IPS-11a (cell line): Measurements from ENCODE around the gene NCBP2L.

Experiments used
- H3K4me3 ChIP-seq: one replicate; pipeline ENCODE4 v1.5.1; 2013; ENCODE audit warnings: low read depth, low read length, control low read depth

NCBP2L gene

GRCh38 chrX:107777536-107777832 lies at the start of gene NCBP2L:
NCBP2L (plus strand) TSS chrX:107777733; CDS start chrX:107794221, 16,488 bp downstream.
- peak within 1 kb of the TSS; percentile 0 for H3K4me3 ChIP-seq

- no peak overlapping the region for H3K4me3 ChIP-seq
These were observed 49.0 kb upstream of the NCBP2L start for GRCh38 chrX:107728371-107729099.

- no peak overlapping the region for H3K4me3 ChIP-seq
These were observed 47.8 kb upstream of the NCBP2L start for GRCh38 chrX:107729558-107730297.

- no peak overlapping the region for H3K4me3 ChIP-seq
These were observed 47.3 kb upstream of the NCBP2L start for GRCh38 chrX:107730298-107730655.

- H3K4me3 ChIP-seq, result no peak overlapping the region
These were observed 46.4 kb upstream of the NCBP2L start for GRCh38 chrX:107730991-107731766.

- H3K4me3 ChIP-seq, result no peak overlapping the region
These were observed 45.6 kb upstream of the NCBP2L start for GRCh38 chrX:107731831-107732502.

GRCh38 chrX:107733686-107734085 lies 43.8 kb upstream of the NCBP2L start:
- no peak overlapping the region for H3K4me3 ChIP-seq

GRCh38 chrX:107734646-107735045 lies 42.9 kb upstream of the NCBP2L start:
- H3K4me3 ChIP-seq, result no peak overlapping the region

- no peak overlapping the region for H3K4me3 ChIP-seq
These were observed 40.6 kb upstream of the NCBP2L start for GRCh38 chrX:107736781-107737531.

GRCh38 chrX:107738272-107738671 lies 39.3 kb upstream of the NCBP2L start:
- no peak overlapping the region for H3K4me3 ChIP-seq

GRCh38 chrX:107738768-107739167 lies 38.8 kb upstream of the NCBP2L start:
- no peak overlapping the region for H3K4me3 ChIP-seq

- no peak overlapping the region for H3K4me3 ChIP-seq
These were observed 38.0 kb upstream of the NCBP2L start for GRCh38 chrX:107739541-107739940.

- H3K4me3 ChIP-seq, result no peak overlapping the region
These were observed 36.1 kb upstream of the NCBP2L start for GRCh38 chrX:107741404-107741790.

- no peak overlapping the region for H3K4me3 ChIP-seq
These were observed 34.8 kb upstream of the NCBP2L start for GRCh38 chrX:107742700-107743191.

GRCh38 chrX:107743995-107744394 lies 33.5 kb upstream of the NCBP2L start:
- no peak overlapping the region for H3K4me3 ChIP-seq

- no peak overlapping the region for H3K4me3 ChIP-seq
These were observed 32.7 kb upstream of the NCBP2L start for GRCh38 chrX:107744868-107745267.

GRCh38 chrX:107747596-107748161 lies 29.9 kb upstream of the NCBP2L start:
- no peak overlapping the region for H3K4me3 ChIP-seq

- H3K4me3 ChIP-seq, result no peak overlapping the region
These were observed 29.0 kb upstream of the NCBP2L start for GRCh38 chrX:107748506-107748905.

GRCh38 chrX:107750263-107750662 lies 27.3 kb upstream of the NCBP2L start:
- H3K4me3 ChIP-seq, result no peak overlapping the region

GRCh38 chrX:107750861-107751445 lies 26.6 kb upstream of the NCBP2L start:
- H3K4me3 ChIP-seq, result no peak overlapping the region
